ENCODE measurements around the gene AHNAK2.

GRCh38 chr14:105020815-105021655, 42.9 kb upstream of the AHNAK2 start, which contains the start of gene CDCA4:
- TF ChIP-seq CTCF (IDR thresholded peaks at IDR 0.05) = peak in 3 of 6 experiments; percentile 7 to 28 (median 23)
- TF ChIP-seq POLR2A (IDR thresholded peaks at IDR 0.05) = peak in 3 of 4 donors; percentile 75 to 84 (median 81)
